Measurements from ENCODE around the gene KRTAP12-4.
"Not testable (repeated sequence)": the region's sequence is repeated elsewhere in the genome, so short reads cannot be mapped to it uniquely, and the experiment has no call there.

KRTAP12-4 gene

DNA sequence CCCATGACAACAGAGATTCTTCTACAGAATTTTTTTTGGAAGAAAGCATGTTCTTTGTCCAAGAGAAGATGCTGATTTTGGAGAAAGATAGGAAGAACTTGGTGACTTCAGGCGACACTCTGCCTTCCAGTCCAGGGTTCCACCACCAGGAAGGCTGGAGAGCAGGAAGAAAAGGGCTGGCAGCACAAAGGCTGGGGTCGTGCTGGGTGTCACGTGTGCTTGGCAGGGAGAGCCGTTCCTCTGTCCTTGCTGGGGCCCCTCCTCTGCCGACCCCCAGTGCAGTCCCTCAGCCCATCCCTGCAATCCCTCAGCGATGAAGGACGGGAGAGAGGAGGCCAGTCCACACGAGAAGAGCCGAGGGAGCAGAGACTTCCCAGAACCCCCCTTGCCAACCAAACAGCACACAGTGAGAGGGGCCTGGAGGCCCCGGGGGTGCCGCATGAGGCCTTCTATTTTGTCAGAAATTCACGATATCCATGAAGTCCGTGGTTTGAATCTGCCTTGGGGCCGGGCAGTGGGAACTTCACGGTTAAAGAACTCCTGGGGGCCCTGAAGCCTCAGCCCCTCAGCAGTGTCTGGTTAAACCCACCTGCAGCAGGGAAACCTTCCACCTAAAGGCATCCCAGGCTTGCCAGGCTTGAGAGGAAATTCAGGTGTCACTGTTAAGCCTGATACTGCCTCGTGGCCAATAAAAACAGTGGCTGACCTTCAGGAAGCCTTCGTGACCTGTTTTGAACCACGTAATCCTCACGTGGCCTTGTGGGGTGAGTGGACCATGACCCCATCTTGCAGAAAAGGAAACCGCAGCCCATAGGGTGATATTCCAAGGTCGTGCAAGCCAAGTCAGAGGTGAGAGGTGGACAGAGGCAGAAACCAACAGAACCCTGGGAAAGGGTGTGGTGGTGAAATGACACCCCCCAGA lies 45.9 kb upstream of the KRTAP12-4 start:
- H3K27me3 ChIP-seq (ENCODE audit: insufficient read depth, low read length) = no peaks in the 10 kb centered on the region
- no peak overlapping the region for H3K27ac ChIP-seq (ENCODE audit: low read depth, low read length, poor library complexity, severe bottlenecking)
- H3K9me3 ChIP-seq (ENCODE audit: low read length) = no peaks in the 10 kb centered on the region
- no peaks in the 10 kb centered on the region for H4K20me1 ChIP-seq (ENCODE audit: insufficient read depth, low read length)
- H3K36me3 ChIP-seq (ENCODE audit: insufficient read depth, low read length) = no peaks in the 10 kb centered on the region
- H3F3A ChIP-seq (ENCODE audit: insufficient read depth, low read length) = no peaks in the 10 kb centered on the region
- no peaks in the 10 kb centered on the region for H3K79me2 ChIP-seq (ENCODE audit: insufficient read depth, low read length)
- no peak overlapping the region for H3K9ac ChIP-seq (ENCODE audit: low read length)
- no peak overlapping the region for H2AFZ ChIP-seq (ENCODE audit: low read length)
- H3K4me1 ChIP-seq (ENCODE audit: insufficient read depth, low read length, severe bottlenecking) = no peaks in the 10 kb centered on the region
- H3K4me2 ChIP-seq (ENCODE audit: low read length) = no peak overlapping the region
- no peaks in the 10 kb centered on the region for H3K9me2 ChIP-seq (ENCODE audit: low read depth, low read length)
- TF ChIP-seq EZH2 (IDR thresholded peaks at IDR 0.05; ENCODE audit: borderline replicate concordance, low read length) = no peak
- TF ChIP-seq CTCF (IDR thresholded peaks at IDR 0.05; ENCODE audit: low read length) = no peak
- no peak overlapping the region for H3K4me3 ChIP-seq (ENCODE audit: low read depth, low read length, poor library complexity, severe bottlenecking)

GRCh38 chr21:44699502-44700001 lies 45.1 kb upstream of the KRTAP12-4 start:
- TF ChIP-seq EZH2 (IDR thresholded peaks at IDR 0.05; ENCODE audit: borderline replicate concordance, low read length) (no peak), CTCF (IDR thresholded peaks at IDR 0.05; ENCODE audit: low read length) (no peak)
- Histone ChIP-seq H3K4me2 (ENCODE audit: low read length) (no peak overlapping the region), H3K79me2 (ENCODE audit: insufficient read depth, low read length) (no peaks in the 10 kb centered on the region), H3K9me3 (ENCODE audit: low read length) (no peaks in the 10 kb centered on the region), H2AFZ (ENCODE audit: low read length) (no peak overlapping the region), H3K9ac (ENCODE audit: low read length) (no peak overlapping the region), H3K36me3 (ENCODE audit: insufficient read depth, low read length) (no peaks in the 10 kb centered on the region), H3K4me3 (ENCODE audit: low read depth, low read length, poor library complexity, severe bottlenecking) (no peak overlapping the region), H4K20me1 (ENCODE audit: insufficient read depth, low read length) (no peaks in the 10 kb centered on the region), H3K27ac (ENCODE audit: low read depth, low read length, poor library complexity, severe bottlenecking) (no peak overlapping the region), H3K27me3 (ENCODE audit: insufficient read depth, low read length) (no peaks in the 10 kb centered on the region), H3K4me1 (ENCODE audit: insufficient read depth, low read length, severe bottlenecking) (no peaks in the 10 kb centered on the region), H3F3A (ENCODE audit: insufficient read depth, low read length) (no peaks in the 10 kb centered on the region), H3K9me2 (ENCODE audit: low read depth, low read length) (no peaks in the 10 kb centered on the region)

- H3K9me2 ChIP-seq (ENCODE audit: low read depth, low read length) = no peaks in the 10 kb centered on the region
- TF ChIP-seq CTCF (IDR thresholded peaks at IDR 0.05; ENCODE audit: low read length) (no peak), EZH2 (IDR thresholded peaks at IDR 0.05; ENCODE audit: borderline replicate concordance, low read length) (no peak)
- H4K20me1 ChIP-seq (ENCODE audit: insufficient read depth, low read length) = no peaks in the 10 kb centered on the region
- H3K4me1 ChIP-seq (ENCODE audit: insufficient read depth, low read length, severe bottlenecking) = no peaks in the 10 kb centered on the region
- H3K4me2 ChIP-seq (ENCODE audit: low read length) = no peak overlapping the region
- H3K36me3 ChIP-seq (ENCODE audit: insufficient read depth, low read length) = no peaks in the 10 kb centered on the region
- no peak overlapping the region for H3K27ac ChIP-seq (ENCODE audit: low read depth, low read length, poor library complexity, severe bottlenecking)
- H3F3A ChIP-seq (ENCODE audit: insufficient read depth, low read length) = no peaks in the 10 kb centered on the region
- no peaks in the 10 kb centered on the region for H3K9me3 ChIP-seq (ENCODE audit: low read length)
- H3K79me2 ChIP-seq (ENCODE audit: insufficient read depth, low read length) = no peaks in the 10 kb centered on the region
- no peak overlapping the region for H3K9ac ChIP-seq (ENCODE audit: low read length)
- H3K4me3 ChIP-seq (ENCODE audit: low read depth, low read length, poor library complexity, severe bottlenecking) = no peak overlapping the region
- H3K27me3 ChIP-seq (ENCODE audit: insufficient read depth, low read length) = no peaks in the 10 kb centered on the region; the same call in 1 of the 2 replicates
- H2AFZ ChIP-seq (ENCODE audit: low read length) = no peak overlapping the region
Measured at GRCh38 chr21:44697811-44698734, 43.6 kb upstream of the KRTAP12-4 start.

GRCh38 chr21:44697172-44697810 lies 42.8 kb upstream of the KRTAP12-4 start, which contains the start of gene KRTAP10-12:
Gene KRTAP10-12 (plus strand): TSS chr21:44697172. CDS start chr21:44697202, 30 bp downstream.
- H3K9me2 ChIP-seq (ENCODE audit: low read depth, low read length); H4K20me1 ChIP-seq (ENCODE audit: insufficient read depth, low read length); H3K4me3 ChIP-seq (ENCODE audit: low read depth, low read length, poor library complexity, severe bottlenecking); H3K79me2 ChIP-seq (ENCODE audit: insufficient read depth, low read length); H3K9ac ChIP-seq (ENCODE audit: low read length); H3K36me3 ChIP-seq (ENCODE audit: insufficient read depth, low read length); H3F3A ChIP-seq (ENCODE audit: insufficient read depth, low read length); H3K27me3 ChIP-seq (ENCODE audit: insufficient read depth, low read length); H3K4me2 ChIP-seq (ENCODE audit: low read length); H3K9me3 ChIP-seq (ENCODE audit: low read length); H3K27ac ChIP-seq (ENCODE audit: low read depth, low read length, poor library complexity, severe bottlenecking); H3K4me1 ChIP-seq (ENCODE audit: insufficient read depth, low read length, severe bottlenecking); H2AFZ ChIP-seq (ENCODE audit: low read length): not testable (repeated sequence)

All from OCI-LY1 (cell line).